ENCODE results near the gene IDH3B. TPM values are rescaled to one million over a fixed set of nuclear protein-coding genes. Genes with fewer than 3 reads are reported as not detected.
A peak's percentile ranks its signal among the peaks of the same experiment; 100 is the strongest.

IDH3B gene
- total RNA-seq, 2 donors from 2014 or later = 89.9 to 91.7 TPM

- 91 to 95% methylated on average over 5 to 9 of the region's 9 CpGs for whole genome bisulfite sequencing, 2 experiments (ENCODE audit: insufficient coverage in 1 of 2, insufficient read length in 1 of 2)
- H3K27ac Mint-ChIP-seq = no peak overlapping the region
Measured at GRCh38 chr20:2640899-2641298, 23.1 kb downstream of the IDH3B start.

GRCh38 chr20:2640260-2640659 is 23.8 kb downstream of the IDH3B start:
- H3K4me3 Mint-ChIP-seq = no peak overlapping the region
- peaks cover 30% of the 10 kb centered on the region for H3K27me3 Mint-ChIP-seq (ENCODE audit: insufficient read depth)
- Histone ChIP-seq H3K36me3 (ENCODE audit: control insufficient read depth, insufficient read depth, low read length) (no peaks in the 10 kb centered on the region), H3K9ac (ENCODE audit: extremely low read depth, low read length, poor library complexity, severe bottlenecking) (no peak overlapping the region), H3K27me3 (ENCODE audit: control insufficient read depth, insufficient read depth, low read length, poor library complexity, severe bottlenecking) (peaks cover 11% of the 10 kb centered on the region), H3K27ac (ENCODE audit: low read depth, low read length) (no peak overlapping the region), H3K4me1 (ENCODE audit: control insufficient read depth, insufficient read depth, low read length) (no peaks in the 10 kb centered on the region), H3K9me3 (ENCODE audit: control insufficient read depth, low read length) (no peaks in the 10 kb centered on the region), H3K4me3 (ENCODE audit: low read length) (no peak overlapping the region)
- TF ChIP-seq CTCF (conservative IDR thresholded peaks at IDR 0.05) = no peak
- no peaks in the 10 kb centered on the region for H3K36me3 Mint-ChIP-seq (ENCODE audit: low read depth)
- no CpG with 5 or more reads among the region's 1 CpG for WGBS, 2 experiments (ENCODE audit: insufficient coverage in 1 of 2, insufficient read length in 1 of 2)
- peak; percentile 13 for DNase-seq
- H3K27ac Mint-ChIP-seq = no peak overlapping the region
- no peaks in the 10 kb centered on the region for H3K4me1 Mint-ChIP-seq
- no peaks in the 10 kb centered on the region for H3K9me3 Mint-ChIP-seq

More at GRCh38 chr20:2640899-2641298, 23.1 kb downstream of the IDH3B start:
- Mint-ChIP-seq H3K27me3 (ENCODE audit: insufficient read depth) (peaks cover 23% of the 10 kb centered on the region), H3K4me1 (no peaks in the 10 kb centered on the region), H3K4me3 (no peak overlapping the region), H3K36me3 (ENCODE audit: low read depth) (no peaks in the 10 kb centered on the region), H3K9me3 (no peaks in the 10 kb centered on the region)
- Histone ChIP-seq H3K36me3 (ENCODE audit: control insufficient read depth, insufficient read depth, low read length) (no peaks in the 10 kb centered on the region), H3K9me3 (ENCODE audit: control insufficient read depth, low read length) (no peaks in the 10 kb centered on the region), H3K27me3 (ENCODE audit: control insufficient read depth, insufficient read depth, low read length, poor library complexity, severe bottlenecking) (peaks cover 5% of the 10 kb centered on the region), H3K4me3 (ENCODE audit: low read length) (no peak overlapping the region), H3K27ac (ENCODE audit: low read depth, low read length) (no peak overlapping the region), H3K9ac (ENCODE audit: extremely low read depth, low read length, poor library complexity, severe bottlenecking) (no peak overlapping the region), H3K4me1 (ENCODE audit: control insufficient read depth, insufficient read depth, low read length) (no peaks in the 10 kb centered on the region)
- DNase-seq = no peak
- TF ChIP-seq CTCF (conservative IDR thresholded peaks at IDR 0.05) = no peak

GRCh38 chr20:2637246-2637645 is 26.8 kb downstream of the IDH3B start:
- H3K27me3 ChIP-seq (ENCODE audit: control insufficient read depth, insufficient read depth, low read length, poor library complexity, severe bottlenecking) = peaks cover 26% of the 10 kb centered on the region
- no peak overlapping the region for H3K9ac ChIP-seq (ENCODE audit: extremely low read depth, low read length, poor library complexity, severe bottlenecking)
- H3K36me3 ChIP-seq (ENCODE audit: control insufficient read depth, insufficient read depth, low read length) = no peaks in the 10 kb centered on the region
- no peak for TF ChIP-seq CTCF (conservative IDR thresholded peaks at IDR 0.05)
- H3K27ac ChIP-seq (ENCODE audit: low read depth, low read length) = no peak overlapping the region
- peaks cover 52% of the 10 kb centered on the region for H3K27me3 Mint-ChIP-seq (ENCODE audit: insufficient read depth)
- H3K4me1 ChIP-seq (ENCODE audit: control insufficient read depth, insufficient read depth, low read length) = peaks cover 3% of the 10 kb centered on the region
- no peak overlapping the region for H3K27ac Mint-ChIP-seq
- H3K9me3 Mint-ChIP-seq = no peaks in the 10 kb centered on the region
- no peak overlapping the region for H3K4me3 ChIP-seq (ENCODE audit: low read length)
- WGBS, 2 experiments (ENCODE audit: insufficient coverage in 1 of 2, insufficient read length in 1 of 2) = 80 to 83% methylated on average over 5 to 6 of the region's 6 CpGs
- no peaks in the 10 kb centered on the region for H3K36me3 Mint-ChIP-seq (ENCODE audit: low read depth)
- no peak for DNase-seq
- H3K9me3 ChIP-seq (ENCODE audit: control insufficient read depth, low read length) = no peaks in the 10 kb centered on the region
- no peak overlapping the region for H3K4me3 Mint-ChIP-seq
- H3K4me1 Mint-ChIP-seq = peaks cover 7% of the 10 kb centered on the region
